HCT116 (cell line): ENCODE measurements around the gene NT5DC2. TPM values are rescaled to one million over a fixed set of nuclear protein-coding genes. Genes with fewer than 3 reads are reported as not detected.

ENCODE experiments used
- ATAC-seq: fragments of 200-7000 bp; cut with Tn5 transposase; 2 replicates; pipeline ENCODE4 v1.9.1; 2020; ENCODE audit warnings: mild to moderate bottlenecking, moderate library complexity
- BruUV-seq: library from RNA; stranded (reverse); fragments of 400-500 nt; replicated peaks from 2 replicates; lab custom pipeline; 2021; lab: Mats Ljungman, UMichigan
- CTCF ChIA-PET: fragments of 300-600 bp; sonication (Branson Sonifier 250); formaldehyde crosslinking; loops from one replicate; lab custom pipeline; 2021; ENCODE audit warnings: antibody characterized with exemption; lab: Charles Lee
- POLR2A ChIA-PET: fragments of 300-600, 350-600 bp; sonication (Branson Sonifier 250); formaldehyde crosslinking; loops from one replicate; lab custom pipeline; 2021; ENCODE audit warnings: antibody characterized with exemption; lab: Charles Lee
- RAD21 ChIA-PET, 2 experiments: fragments of 300-600 bp; sonication (Branson Sonifier 250); formaldehyde crosslinking; loops; one replicate each; lab custom pipeline; 2023; ENCODE audit warnings: low total read pairs in 2 of 2; ENCODE audit not compliant: uncharacterized antibody in 2 of 2, unreplicated experiment in 2 of 2, low non-redundant PET in 1 of 2; lab: Charles Lee
- DNase-seq: peaks from one replicate; pipeline ENCODE4 v3.0.0-alpha.2; 2010; ENCODE audit warnings: low read depth, low spot score
- H2AFZ ChIP-seq: fragments of 200-600 bp; shearing (Covaris generic), sonication (generic); 2 replicates; pipeline ENCODE4 v1.6.1; 2017; ENCODE audit warnings: low read depth, mixed run types, mixed read lengths, antibody characterized with exemption, low read length; ENCODE audit not compliant: poor library complexity, severe bottlenecking
- H3K27ac ChIP-seq: 2 replicates; pipeline ENCODE4 v1.5.1; 2012; ENCODE audit warnings: low read depth, low read length
- H3K27me3 ChIP-seq: fragments of 200-600 bp; sonication (generic); 2 replicates; pipeline ENCODE4 v1.6.1; 2016; ENCODE audit warnings: mixed run types, low read length, mixed read lengths; ENCODE audit not compliant: insufficient read depth
- H3K36me3 ChIP-seq, 2 experiments: fragments of 200-500 bp in 1 of 2; fragments of 200-600 bp in 1 of 2; sonication (Bioruptor generic) in 1 of 2; sonication (generic) in 1 of 2; 2 replicates each; pipeline versions ENCODE4 v1.5.1 to v1.6.1; 2014 to 2016; ENCODE audit warnings: low read length in 2 of 2, inconsistent platforms in 1 of 2, mixed read lengths in 1 of 2, mixed run types in 1 of 2; ENCODE audit not compliant: insufficient read depth in 2 of 2, control insufficient read depth in 1 of 2
- H3K4me1 ChIP-seq, 2 experiments: fragments of 200-600 bp in 1 of 2; sonication (generic) in 1 of 2; 2 replicates each; pipeline versions ENCODE4 v1.5.1 to v1.6.1; 2012 to 2017; ENCODE audit warnings: low read length in 2 of 2, inconsistent platforms in 1 of 2, mild to moderate bottlenecking in 1 of 2, mixed read lengths in 1 of 2, mixed run types in 1 of 2, moderate library complexity in 1 of 2; ENCODE audit not compliant: insufficient read depth in 2 of 2, control insufficient read depth in 1 of 2
- H3K4me2 ChIP-seq: fragments of 200-600 bp; sonication (generic); 2 replicates; pipeline ENCODE4 v1.6.1; 2017; ENCODE audit warnings: mixed run types, low read length, mixed read lengths
- H3K4me3 ChIP-seq, 2 experiments: fragments of 200-600 bp in 1 of 2; sonication (generic) in 1 of 2; replicated peaks in 1 of 2; 2 replicates each; pipeline ENCODE4 v1.5.1; 2011 to 2016; ENCODE audit warnings: low read length in 2 of 2, control low read depth in 1 of 2, low read depth in 1 of 2, mild to moderate bottlenecking in 1 of 2, mixed read lengths in 1 of 2, mixed run types in 1 of 2
- H3K79me2 ChIP-seq: fragments of 200-600 bp; sonication (generic); 2 replicates; pipeline ENCODE4 v1.6.1; 2017; ENCODE audit warnings: mild to moderate bottlenecking, mixed run types, low read length, moderate library complexity, mixed read lengths; ENCODE audit not compliant: insufficient read depth
- H3K9ac ChIP-seq: fragments of 200-600 bp; sonication (generic); 2 replicates; pipeline ENCODE4 v1.6.1; 2016; ENCODE audit warnings: low read length, mixed read lengths
- H3K9me2 ChIP-seq: fragments of 200-600 bp; sonication (generic), shearing (Covaris generic); 2 replicates; pipeline ENCODE4 v1.6.1; 2017; ENCODE audit warnings: mixed run types, mild to moderate bottlenecking, moderate library complexity; ENCODE audit not compliant: insufficient read depth
- H3K9me3 ChIP-seq, 2 experiments: fragments of 200-500 bp in 1 of 2; fragments of 200-600 bp in 1 of 2; sonication (Bioruptor generic) in 1 of 2; sonication (generic) in 1 of 2; 2 replicates each; pipeline ENCODE4 v1.6.1; 2014 to 2017; ENCODE audit warnings: low read length in 2 of 2, mixed read lengths in 2 of 2, inconsistent platforms in 1 of 2, low read depth in 1 of 2, mild to moderate bottlenecking in 1 of 2, mixed run types in 1 of 2, moderate library complexity in 1 of 2; ENCODE audit not compliant: control insufficient read depth in 1 of 2, insufficient read depth in 1 of 2
- H4K20me1 ChIP-seq: fragments of 200-600 bp; sonication (generic), shearing (Covaris generic); 2 replicates; pipeline ENCODE4 v1.6.1; 2017; ENCODE audit warnings: mixed run types, mild to moderate bottlenecking, moderate library complexity; ENCODE audit not compliant: insufficient read depth
- ATF3 ChIP-seq: IDR thresholded peaks from 2 replicates; pipeline ENCODE4 v1.6.1; 2012
- CBX3 ChIP-seq: IDR thresholded peaks from 2 replicates; pipeline ENCODE4 v1.6.1; 2012; ENCODE audit warnings: low read depth
- EGR1 ChIP-seq: IDR thresholded peaks from 2 replicates; pipeline ENCODE4 v1.6.1; 2012; ENCODE audit warnings: low read depth
- ELF1 ChIP-seq: IDR thresholded peaks from 2 replicates; pipeline ENCODE4 v1.6.1; 2012; ENCODE audit warnings: low read depth, borderline replicate concordance
- EZH2 ChIP-seq: fragments of 200-600 bp; sonication (generic); IDR thresholded peaks from 2 replicates; pipeline ENCODE4 v1.6.1; 2017; ENCODE audit warnings: antibody characterized with exemption, mixed run types
- EZH2phosphoT487 ChIP-seq: fragments of 200-600 bp; IDR thresholded peaks from 2 replicates; pipeline ENCODE4 v1.6.1; 2018; ENCODE audit warnings: antibody characterized with exemption, borderline replicate concordance
- JUND ChIP-seq: IDR thresholded peaks from 2 replicates; pipeline ENCODE4 v1.6.1; 2012
- POLR2A ChIP-seq: IDR thresholded peaks from 2 replicates; pipeline ENCODE4 v1.7.0; 2011; ENCODE audit warnings: borderline replicate concordance; ENCODE audit not compliant: insufficient read depth, insufficient read length; ENCODE audit errors: extremely low read depth
- RAD21 ChIP-seq: IDR thresholded peaks from 2 replicates; pipeline ENCODE4 v1.6.1; 2012; ENCODE audit warnings: low read depth, mild to moderate bottlenecking
- REST ChIP-seq: IDR thresholded peaks from 2 replicates; pipeline ENCODE4 v1.6.1; 2012; ENCODE audit warnings: low read depth
- SIN3A ChIP-seq: IDR thresholded peaks from 2 replicates; pipeline ENCODE4 v1.6.1; 2012; ENCODE audit warnings: low read depth
- SRF ChIP-seq: IDR thresholded peaks from 2 replicates; pipeline ENCODE4 v1.6.1; 2012; ENCODE audit warnings: low read depth
- ZFX ChIP-seq: fragments of 450-650 bp; IDR thresholded peaks from 2 replicates; pipeline ENCODE4 v1.6.1; 2017
- ZNF274 ChIP-seq: fragments of 200-500 bp; sonication (Bioruptor generic); IDR thresholded peaks from 2 replicates; pipeline ENCODE4 v1.6.1; 2014; ENCODE audit warnings: mild to moderate bottlenecking, low read depth, low read length, inconsistent platforms
- intact Hi-C: fragments of 100-400 bp; cut with micrococcal nuclease; formaldehyde crosslinking; loops from 2 replicates; pipeline ENCODE4 v1.10.0; 2022
- total RNA-seq: library from RNA; stranded (reverse); gene quantifications from one replicate; pipeline ENCODE4 v1.2.1, GENCODE V29; 2021; ENCODE audit not compliant: unreplicated experiment

The NT5DC2 gene
- total RNA-seq, 1 experiment from 2014 or later: 125 TPM

GRCh38 chr3:52532838-52533622 lies 627 bp downstream of the NT5DC2 start:
- H3K79me2 ChIP-seq: peaks cover 45% of the 10 kb centered on the region
- H3K9me3 ChIP-seq: no peaks in the 10 kb centered on the region
- H3K9ac ChIP-seq: peak overlapping the region; percentile 91
- ChIA-PET RAD21 (no interaction called here), CTCF (no interaction called here), POLR2A (interaction anchor here (0.5 kb wide), 1 partner anchor 25 kb away, joined by 3 read pairs; no protein-coding TSS in a partner anchor)
- no peaks in the 10 kb centered on the region for H4K20me1 ChIP-seq
- no peaks in the 10 kb centered on the region for H3K27me3 ChIP-seq
- peak overlapping the region; percentile 92 for H3K4me2 ChIP-seq
- no peaks in the 10 kb centered on the region for H3K9me2 ChIP-seq
- peak overlapping the region; percentile 72 to 79 for H3K4me3 ChIP-seq
- intact Hi-C loops: no loop called here
- H3K36me3 ChIP-seq: peaks cover 0 to 3% of the 10 kb centered on the region in 2 experiments; a peak in 3 of 4 replicates
- peak overlapping the region; percentile 91 for H3K27ac ChIP-seq
- peaks cover 14 to 42% of the 10 kb centered on the region in 2 experiments; a peak in 3 of 4 replicates for H3K4me1 ChIP-seq
- no peak for DNase-seq
- peak; percentile 15 for ATAC-seq
- no peak overlapping the region for H2AFZ ChIP-seq
- no TSS peak for BruUV-seq
- peak; percentile 38; the same call in 1 of the 2 replicates for TF ChIP-seq ZFX
- no peak for TF ChIP-seq REST

- Histone ChIP-seq H3K9me3 (no peaks in the 10 kb centered on the region), H3K27me3 (no peaks in the 10 kb centered on the region), H2AFZ (no peak overlapping the region), H3K9ac (peak overlapping the region; percentile 91), H4K20me1 (no peaks in the 10 kb centered on the region), H3K27ac (peak overlapping the region; percentile 91), H3K4me3 (peak overlapping the region; percentile 72 to 79), H3K79me2 (peaks cover 39% of the 10 kb centered on the region), H3K4me2 (peak overlapping the region; percentile 92), H3K36me3 (peaks cover 5 to 7% of the 10 kb centered on the region in 2 experiments; a peak in 3 of 4 replicates), H3K4me1 (peaks cover 11 to 37% of the 10 kb centered on the region in 2 experiments; a peak in 3 of 4 replicates), H3K9me2 (no peaks in the 10 kb centered on the region)
- ATAC-seq (no peak), DNase-seq (no peak)
- CTCF ChIA-PET: no interaction called here
- intact Hi-C loops: no loop called here
- RAD21 ChIA-PET: no interaction called here
- BruUV-seq: no TSS peak
- POLR2A ChIA-PET: no interaction called here
- TF ChIP-seq EZH2phosphoT487 (no peak), JUND (no peak), EGR1 (no peak), SRF (no peak), ATF3 (no peak), CBX3 (no peak), ZNF274 (no peak), EZH2 (no peak), POLR2A (no peak), RAD21 (no peak), ELF1 (no peak), SIN3A (no peak)
Measured at GRCh38 chr3:52532517-52532837, 1.2 kb downstream of the NT5DC2 start.
